Calu3 (cell line): ENCODE measurements around the gene LUC7L2. TPM values are rescaled to one million over a fixed set of nuclear protein-coding genes. Genes with fewer than 3 reads are reported as not detected.

Source experiments
- BruUV-seq: library from RNA; stranded (reverse); fragments of 400-500 nt; replicated peaks from 2 replicates; lab custom pipeline; 2021; lab: Mats Ljungman, UMichigan
- CTCF ChIA-PET: fragments of 300-600 bp; sonication (Branson Sonifier 250); formaldehyde crosslinking; loops from one replicate; lab custom pipeline; 2022; ENCODE audit warnings: antibody characterized with exemption; lab: Charles Lee
- DNase-seq: peaks from one replicate; pipeline ENCODE4 v3.0.0; 2022
- H3K27ac Mint-ChIP-seq: one replicate; pipeline ENCODE4 v1.8.0; 2022; ENCODE audit warnings: mixed read lengths; ENCODE audit not compliant: unreplicated experiment
- H3K27me3 Mint-ChIP-seq: one replicate; pipeline ENCODE4 v1.8.0; 2022; ENCODE audit warnings: mixed read lengths; ENCODE audit not compliant: unreplicated experiment
- H3K36me3 Mint-ChIP-seq: one replicate; pipeline ENCODE4 v1.8.0; 2022; ENCODE audit warnings: mild to moderate bottlenecking, moderate library complexity, mixed read lengths; ENCODE audit not compliant: insufficient read depth, unreplicated experiment
- H3K4me1 Mint-ChIP-seq: one replicate; pipeline ENCODE4 v1.8.0; 2022; ENCODE audit warnings: mild to moderate bottlenecking, low read depth, mixed read lengths; ENCODE audit not compliant: unreplicated experiment
- H3K4me3 Mint-ChIP-seq: one replicate; pipeline ENCODE4 v1.8.0; 2022; ENCODE audit warnings: mild to moderate bottlenecking, low read depth, moderate library complexity, mixed read lengths; ENCODE audit not compliant: unreplicated experiment
- H3K9me3 Mint-ChIP-seq: one replicate; pipeline ENCODE4 v1.8.0; 2022; ENCODE audit warnings: low read depth, mixed read lengths; ENCODE audit not compliant: unreplicated experiment
- CTCF ChIP-seq: fragments of 200-600 bp; IDR thresholded peaks from one replicate; pipeline ENCODE4 v1.8.0; 2022; ENCODE audit warnings: antibody characterized with exemption; ENCODE audit not compliant: unreplicated experiment
- intact Hi-C: fragments of 100-400 bp; cut with micrococcal nuclease; formaldehyde crosslinking; loops from one replicate; pipeline ENCODE4 v1.10.0; 2022; ENCODE audit not compliant: unreplicated experiment
- total RNA-seq: library from RNA; stranded (reverse); gene quantifications from 2 replicates; pipeline ENCODE4 v1.2.3, GENCODE V29; 2022

LUC7L2 gene
- total RNA-seq, 1 experiment from 2014 or later, result 88.8 TPM

- CTCF ChIA-PET, result interaction anchor here (0.8 kb wide), 1 partner anchor 15 kb away, joined by 6 read pairs; no protein-coding TSS in a partner anchor
Measured at GRCh38 chr7:139439375-139439774, 79.7 kb downstream of the LUC7L2 start.

GRCh38 chr7:139441961-139442360 lies 82.3 kb downstream of the LUC7L2 start:
- Mint-ChIP-seq H3K4me1 (no peaks in the 10 kb centered on the region), H3K4me3 (no peak overlapping the region), H3K36me3 (no peaks in the 10 kb centered on the region), H3K9me3 (no peaks in the 10 kb centered on the region), H3K27ac (no peak overlapping the region), H3K27me3 (no peaks in the 10 kb centered on the region)
- no peak for DNase-seq
- intact Hi-C loops, result no loop called here
- CTCF ChIA-PET, result no interaction called here
- BruUV-seq, result no TSS peak
- no peak for TF ChIP-seq CTCF

More at GRCh38 chr7:139439375-139439774, 79.7 kb downstream of the LUC7L2 start:
- Mint-ChIP-seq H3K27me3 (no peaks in the 10 kb centered on the region), H3K36me3 (no peaks in the 10 kb centered on the region), H3K9me3 (no peaks in the 10 kb centered on the region), H3K4me1 (no peaks in the 10 kb centered on the region), H3K4me3 (no peak overlapping the region), H3K27ac (no peak overlapping the region)
- TF ChIP-seq CTCF, result no peak
- DNase-seq, result no peak
- BruUV-seq, result no TSS peak
- intact Hi-C loops, result no loop called here

- no peak for TF ChIP-seq CTCF
- BruUV-seq, result no TSS peak
- CTCF ChIA-PET, result interaction anchor here (0.7 to 1.2 kb wide), 3 partner anchors 12 to 493 kb away, joined by 3 to 8 read pairs (median 5); no protein-coding TSS in a partner anchor
- Mint-ChIP-seq H3K27ac (no peak overlapping the region), H3K9me3 (no peaks in the 10 kb centered on the region), H3K4me1 (no peaks in the 10 kb centered on the region), H3K4me3 (no peak overlapping the region), H3K27me3 (no peaks in the 10 kb centered on the region), H3K36me3 (no peaks in the 10 kb centered on the region)
- DNase-seq, result no peak
- intact Hi-C loops, result no loop called here
Measured at GRCh38 chr7:139446051-139446890, 86.6 kb downstream of the LUC7L2 start.

- H3K9me3 Mint-ChIP-seq, result no peaks in the 10 kb centered on the region
- DNase-seq, result no peak
- intact Hi-C loops, result no loop called here
- TF ChIP-seq CTCF, result no peak
- H3K36me3 Mint-ChIP-seq, result no peaks in the 10 kb centered on the region
- no TSS peak for BruUV-seq
- CTCF ChIA-PET, result no interaction called here
- no peaks in the 10 kb centered on the region for H3K4me1 Mint-ChIP-seq
- no peak overlapping the region for H3K27ac Mint-ChIP-seq
- no peaks in the 10 kb centered on the region for H3K27me3 Mint-ChIP-seq
- no peak overlapping the region for H3K4me3 Mint-ChIP-seq
Measured at GRCh38 chr7:139450851-139451250, 91.2 kb downstream of the LUC7L2 start.
